Measurements from ENCODE around the gene SNAP29. TPM values are rescaled to one million over a fixed set of nuclear protein-coding genes. Genes with fewer than 3 reads are reported as not detected.
A peak's percentile ranks its signal among the peaks of the same experiment; 100 is the strongest.

Gene SNAP29
- total and polyA plus RNA-seq, 8 donors: 6.6 to 16.1 (median 11.7) TPM

DNA sequence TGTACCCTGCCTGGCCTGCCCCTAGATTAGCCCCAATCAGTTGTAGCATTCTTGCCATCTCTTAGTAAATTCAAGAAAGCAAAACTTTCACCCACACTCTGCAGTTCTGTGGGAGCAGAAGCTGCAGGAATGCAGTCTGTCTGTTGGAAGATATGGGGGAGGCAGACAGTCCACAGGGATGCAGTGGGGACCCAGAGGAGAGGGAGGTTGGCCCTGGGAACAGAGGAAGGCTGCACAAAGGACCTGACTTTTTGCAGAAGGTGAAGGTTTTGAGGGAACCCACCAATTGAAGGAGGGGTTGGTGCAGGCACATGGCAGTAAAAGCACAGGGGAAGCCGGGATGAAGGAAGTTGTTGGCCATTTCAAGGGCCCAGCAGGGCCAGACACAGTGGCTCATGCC is 16.5 kb downstream of the SNAP29 start:
- intact Hi-C loops (cut with DNase I): no loop called here
- FAIRE-seq (no peak), ATAC-seq (no peak), DNase-seq (no peak)
- no peaks in the 10 kb centered on the region for H3K27me3 ChIP-seq
- peaks cover 0 to 17% (median 0%) of the 10 kb centered on the region in 3 donors for H3K36me3 ChIP-seq
- TF ChIP-seq, protein P1, sequence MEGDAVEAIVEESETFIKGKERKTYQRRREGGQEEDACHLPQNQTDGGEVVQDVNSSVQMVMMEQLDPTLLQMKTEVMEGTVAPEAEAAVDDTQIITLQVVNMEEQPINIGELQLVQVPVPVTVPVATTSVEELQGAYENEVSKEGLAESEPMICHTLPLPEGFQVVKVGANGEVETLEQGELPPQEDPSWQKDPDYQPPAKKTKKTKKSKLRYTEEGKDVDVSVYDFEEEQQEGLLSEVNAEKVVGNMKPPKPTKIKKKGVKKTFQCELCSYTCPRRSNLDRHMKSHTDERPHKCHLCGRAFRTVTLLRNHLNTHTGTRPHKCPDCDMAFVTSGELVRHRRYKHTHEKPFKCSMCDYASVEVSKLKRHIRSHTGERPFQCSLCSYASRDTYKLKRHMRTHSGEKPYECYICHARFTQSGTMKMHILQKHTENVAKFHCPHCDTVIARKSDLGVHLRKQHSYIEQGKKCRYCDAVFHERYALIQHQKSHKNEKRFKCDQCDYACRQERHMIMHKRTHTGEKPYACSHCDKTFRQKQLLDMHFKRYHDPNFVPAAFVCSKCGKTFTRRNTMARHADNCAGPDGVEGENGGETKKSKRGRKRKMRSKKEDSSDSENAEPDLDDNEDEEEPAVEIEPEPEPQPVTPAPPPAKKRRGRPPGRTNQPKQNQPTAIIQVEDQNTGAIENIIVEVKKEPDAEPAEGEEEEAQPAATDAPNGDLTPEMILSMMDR (IDR thresholded peaks at IDR 0.05): no peak
- no peaks in the 10 kb centered on the region for H3K9me3 ChIP-seq
- no peak overlapping the region for H3K27ac ChIP-seq
- WGBS, 2 donors: 83 to 85% methylated on average over 1 of the region's 1 CpG
- no peak overlapping the region for H3K4me3 ChIP-seq
- no peaks in the 10 kb centered on the region for H3K4me1 ChIP-seq

DNA sequence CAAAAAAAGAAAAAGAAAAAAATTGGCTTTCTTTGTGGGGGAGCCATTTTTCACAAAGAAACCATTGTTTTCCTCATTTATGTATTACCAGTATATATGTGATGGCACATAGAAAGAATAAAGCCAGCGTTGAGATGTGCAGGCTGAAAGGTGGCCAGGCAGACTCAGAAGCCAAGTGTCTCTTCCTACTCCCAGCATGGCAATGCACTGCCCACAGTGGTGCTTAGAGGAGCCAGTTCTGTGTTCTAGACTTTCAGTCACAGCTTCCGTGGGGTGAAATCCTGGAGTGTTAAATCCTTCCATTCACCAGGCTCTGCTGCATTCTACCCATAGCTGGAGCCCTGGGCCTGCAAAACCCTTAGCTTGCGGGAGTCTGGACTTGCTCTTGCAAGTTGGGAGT is 18.9 kb downstream of the SNAP29 start:
- Histone ChIP-seq H3K9me3 (no peaks in the 10 kb centered on the region), H3K4me1 (no peaks in the 10 kb centered on the region), H3K36me3 (peaks cover 0 to 26% (median 0%) of the 10 kb centered on the region in 3 donors), H3K27ac (no peak overlapping the region), H3K27me3 (no peaks in the 10 kb centered on the region), H3K4me3 (no peak overlapping the region)
- ATAC-seq: no peak
- no peak for DNase-seq
- WGBS, 2 donors: 93% methylated on average over 3 of the region's 3 CpGs
- TF ChIP-seq, protein P1 (IDR thresholded peaks at IDR 0.05): no peak
- no peak for FAIRE-seq
- intact Hi-C loops (cut with DNase I): no loop called here

DNA sequence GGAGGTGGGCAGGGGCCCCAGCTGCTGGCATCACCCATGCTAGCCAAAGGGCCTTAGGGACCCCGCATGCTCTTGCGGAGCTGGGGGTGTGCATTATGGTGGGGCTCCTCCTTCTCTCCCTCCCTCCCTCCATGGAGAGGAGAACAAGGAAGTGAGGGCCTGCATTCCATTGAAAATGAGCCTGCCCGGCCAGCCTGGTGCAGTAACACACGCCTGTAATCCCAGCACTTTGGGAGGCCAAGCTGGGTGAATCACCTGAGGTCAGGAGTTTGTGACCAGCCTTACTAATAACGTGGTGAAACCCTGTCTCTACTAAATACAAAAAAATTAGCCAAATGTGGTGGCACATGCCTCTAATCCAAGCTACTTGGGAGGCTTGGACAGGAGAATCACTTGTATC is 22.4 kb downstream of the SNAP29 start:
- Histone ChIP-seq H3K9me3 (no peaks in the 10 kb centered on the region), H3K4me1 (peaks cover 0 to 7% (median 6%) of the 10 kb centered on the region in 3 donors), H3K36me3 (peaks cover 0 to 40% (median 0%) of the 10 kb centered on the region in 3 donors), H3K4me3 (no peak overlapping the region), H3K27me3 (no peaks in the 10 kb centered on the region), H3K27ac (peak overlapping the region in 1 of 4 donors; percentile 46)
- intact Hi-C loops (cut with DNase I): no loop called here
- TF ChIP-seq, protein P1 (IDR thresholded peaks at IDR 0.05): no peak
- 81% methylated on average over 5 of the region's 5 CpGs for WGBS, 2 donors
- ATAC-seq: no peak
- FAIRE-seq: no peak
- no peak for DNase-seq

DNA sequence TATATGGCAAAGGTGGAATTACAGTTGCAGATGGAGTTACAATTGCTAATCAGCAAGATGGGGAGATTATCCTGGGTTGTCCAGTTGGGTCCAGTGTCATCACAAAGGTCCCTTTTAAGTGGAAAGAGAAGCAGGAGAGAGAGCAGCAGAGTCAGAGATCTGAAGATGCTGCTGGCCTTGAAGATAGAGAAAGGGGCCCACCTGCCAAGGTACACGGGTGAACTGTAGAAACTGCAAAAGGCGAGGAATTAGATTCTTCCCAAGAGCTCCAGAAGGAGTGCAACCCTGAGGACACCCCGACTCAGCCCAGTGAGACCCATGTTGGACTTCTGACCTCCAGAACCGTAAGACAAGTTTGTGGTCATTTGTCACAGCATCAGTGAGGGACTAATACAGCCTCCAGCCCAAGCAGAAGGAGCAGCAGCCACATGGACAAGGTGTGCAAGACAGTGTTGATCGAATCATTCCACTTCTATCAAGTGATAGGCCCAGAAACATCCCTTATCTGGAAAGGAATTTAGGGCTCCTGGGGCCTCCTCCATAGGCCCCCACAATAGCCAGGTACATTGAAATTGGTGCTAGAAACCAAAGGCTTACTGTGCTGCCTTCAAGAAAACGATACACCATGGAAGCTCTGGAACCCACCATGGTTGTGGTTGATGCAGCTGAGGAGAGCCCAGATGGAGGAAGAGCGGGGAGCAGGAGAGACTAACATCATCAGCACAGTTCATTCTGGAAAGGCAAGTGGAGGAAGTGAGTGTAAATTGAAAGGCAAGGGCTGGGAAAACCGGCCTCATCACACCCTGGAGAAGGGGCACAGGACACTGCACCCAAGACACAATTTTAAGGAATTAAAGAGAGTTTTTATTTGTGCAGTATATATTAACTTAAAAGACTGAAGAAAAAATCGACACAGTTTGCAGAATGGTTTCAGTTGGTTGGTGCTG is 23.3 kb downstream of the SNAP29 start:
- H3K36me3 ChIP-seq: peaks cover 0 to 40% (median 0%) of the 10 kb centered on the region in 3 donors
- H3K27me3 ChIP-seq: no peaks in the 10 kb centered on the region
- WGBS, 2 donors: 85 to 87% methylated on average over 9 of the region's 9 CpGs
- H3K9me3 ChIP-seq: no peaks in the 10 kb centered on the region
- ATAC-seq (no peak), FAIRE-seq (no peak), DNase-seq (no peak)
- peaks cover 0 to 7% (median 6%) of the 10 kb centered on the region in 3 donors for H3K4me1 ChIP-seq
- no peak overlapping the region for H3K4me3 ChIP-seq
- intact Hi-C loops (cut with DNase I): no loop called here
- TF ChIP-seq, protein P1 (IDR thresholded peaks at IDR 0.05): no peak
- peak overlapping the region in 1 of 4 donors; percentile 46 for H3K27ac ChIP-seq

DNA sequence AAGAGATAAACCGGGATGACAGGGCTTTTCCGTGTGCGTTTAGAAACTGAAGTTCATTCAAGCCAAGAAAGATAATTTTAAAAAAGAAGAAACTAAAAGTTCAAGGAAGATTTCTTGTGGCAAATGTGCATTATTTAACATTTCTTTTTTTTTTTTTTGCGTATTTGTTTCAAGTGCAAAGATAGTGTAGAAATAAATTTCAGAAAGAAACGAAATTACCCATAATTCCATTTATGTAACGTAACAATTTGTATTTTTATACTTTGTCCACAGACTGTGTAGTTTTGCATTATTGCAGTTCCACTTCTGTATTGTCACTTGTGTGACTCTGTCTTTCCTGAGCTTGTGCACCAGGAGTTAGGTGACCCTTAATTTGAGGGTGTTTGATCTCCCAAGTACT is 24.0 kb downstream of the SNAP29 start:
- DNase-seq (no peak), FAIRE-seq (no peak), ATAC-seq (no peak)
- Histone ChIP-seq H3K9me3 (no peaks in the 10 kb centered on the region), H3K4me1 (peaks cover 0 to 7% (median 6%) of the 10 kb centered on the region in 3 donors), H3K4me3 (no peak overlapping the region), H3K27ac (no peak overlapping the region), H3K36me3 (peaks cover 0 to 40% (median 0%) of the 10 kb centered on the region in 3 donors), H3K27me3 (no peaks in the 10 kb centered on the region)
- intact Hi-C loops (cut with DNase I): no loop called here
- WGBS, 2 donors: 85 to 90% methylated on average over 6 of the region's 6 CpGs
- TF ChIP-seq, protein P1 (IDR thresholded peaks at IDR 0.05): no peak

Data from pancreas (tissue), 10 donors.